AG09319 (cell line): ENCODE data around the gene ITK.
"Not testable (repeated sequence)": the region's sequence is repeated elsewhere in the genome, so short reads cannot be mapped to it uniquely, and the experiment has no call there.

Source experiments
- DNase-seq: peaks from one replicate; pipeline ENCODE4 v3.0.0-alpha.2; 2010; ENCODE audit warnings: low read depth; ENCODE audit errors: extremely low read depth
- TF ChIP-seq, protein P1 (sequence below): IDR thresholded peaks from 2 replicates; pipeline ENCODE4 v1.5.1; 2011; ENCODE audit warnings: low read depth, mild to moderate bottlenecking, inconsistent platforms, low read length, moderate library complexity

The ITK gene

DNA sequence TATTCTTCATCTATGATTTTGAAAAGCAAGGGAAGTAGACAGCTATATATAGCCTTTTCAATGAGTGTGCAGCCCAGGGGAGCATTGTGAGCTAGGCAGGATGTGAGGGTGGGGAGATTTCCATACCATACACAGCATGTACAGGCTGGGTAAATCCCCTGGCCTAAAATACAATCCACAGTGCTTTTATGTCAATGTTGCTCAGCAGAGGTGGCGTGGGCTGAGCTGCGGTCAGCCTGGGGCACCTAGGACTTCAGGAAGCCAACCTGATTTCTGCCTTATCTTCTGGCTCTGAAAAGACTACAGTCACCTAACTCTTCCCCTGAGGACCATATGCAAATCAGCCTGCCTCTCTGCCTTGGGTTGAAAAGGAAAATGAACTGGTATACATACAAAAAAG lies 8.2 kb upstream of the ITK start:
- TF ChIP-seq, protein P1, sequence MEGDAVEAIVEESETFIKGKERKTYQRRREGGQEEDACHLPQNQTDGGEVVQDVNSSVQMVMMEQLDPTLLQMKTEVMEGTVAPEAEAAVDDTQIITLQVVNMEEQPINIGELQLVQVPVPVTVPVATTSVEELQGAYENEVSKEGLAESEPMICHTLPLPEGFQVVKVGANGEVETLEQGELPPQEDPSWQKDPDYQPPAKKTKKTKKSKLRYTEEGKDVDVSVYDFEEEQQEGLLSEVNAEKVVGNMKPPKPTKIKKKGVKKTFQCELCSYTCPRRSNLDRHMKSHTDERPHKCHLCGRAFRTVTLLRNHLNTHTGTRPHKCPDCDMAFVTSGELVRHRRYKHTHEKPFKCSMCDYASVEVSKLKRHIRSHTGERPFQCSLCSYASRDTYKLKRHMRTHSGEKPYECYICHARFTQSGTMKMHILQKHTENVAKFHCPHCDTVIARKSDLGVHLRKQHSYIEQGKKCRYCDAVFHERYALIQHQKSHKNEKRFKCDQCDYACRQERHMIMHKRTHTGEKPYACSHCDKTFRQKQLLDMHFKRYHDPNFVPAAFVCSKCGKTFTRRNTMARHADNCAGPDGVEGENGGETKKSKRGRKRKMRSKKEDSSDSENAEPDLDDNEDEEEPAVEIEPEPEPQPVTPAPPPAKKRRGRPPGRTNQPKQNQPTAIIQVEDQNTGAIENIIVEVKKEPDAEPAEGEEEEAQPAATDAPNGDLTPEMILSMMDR, result no peak
- no peak for DNase-seq

DNA sequence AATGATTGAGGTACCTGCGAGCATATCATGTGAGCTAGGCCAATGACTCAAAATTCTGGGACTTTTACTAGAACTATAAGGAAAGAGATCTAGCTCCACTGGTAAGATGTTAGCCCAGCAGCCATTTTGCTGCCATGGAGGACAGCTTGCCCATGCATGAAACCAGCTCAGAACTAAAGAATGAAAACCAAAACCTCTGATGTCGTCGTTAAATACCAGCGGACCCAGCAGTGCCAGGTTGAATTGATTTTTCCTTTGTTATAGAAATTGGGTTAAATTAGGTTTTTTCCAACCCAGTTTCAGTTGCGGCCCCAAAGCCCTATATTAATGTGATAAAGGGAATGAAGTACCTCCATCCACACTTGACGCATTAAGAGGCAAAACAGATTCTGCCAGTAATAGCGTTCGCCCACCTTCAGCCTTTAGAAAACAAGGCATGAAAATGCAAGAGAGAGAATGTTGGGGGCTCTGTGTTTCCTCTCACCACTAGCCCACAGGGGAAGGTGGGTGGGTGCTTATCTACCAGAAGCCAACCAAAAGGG lies 5.5 kb upstream of the ITK start:
- TF ChIP-seq, protein P1, result no peak
- no peak for DNase-seq

DNA sequence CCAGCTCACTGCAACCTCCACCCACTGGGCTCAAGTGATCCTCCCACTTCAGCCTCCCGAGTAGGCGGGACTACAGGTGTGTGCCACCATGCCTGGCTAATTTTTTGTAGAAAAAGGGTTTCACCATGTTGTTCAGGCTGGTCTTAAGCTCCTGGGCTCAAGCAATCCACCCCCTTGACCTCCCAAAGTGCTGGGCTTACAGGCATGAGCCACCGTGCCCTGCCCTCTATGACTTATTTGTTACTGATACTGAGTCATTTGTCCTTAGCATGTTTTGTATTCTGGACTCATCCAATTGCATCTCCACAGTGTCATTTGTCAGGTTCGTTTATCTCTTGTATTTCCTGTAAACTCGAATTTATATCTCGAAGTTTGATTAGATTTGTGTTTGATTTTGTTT lies 2.7 kb upstream of the ITK start:
- DNase-seq, result no peak
- TF ChIP-seq, protein P1, result no peak

DNA sequence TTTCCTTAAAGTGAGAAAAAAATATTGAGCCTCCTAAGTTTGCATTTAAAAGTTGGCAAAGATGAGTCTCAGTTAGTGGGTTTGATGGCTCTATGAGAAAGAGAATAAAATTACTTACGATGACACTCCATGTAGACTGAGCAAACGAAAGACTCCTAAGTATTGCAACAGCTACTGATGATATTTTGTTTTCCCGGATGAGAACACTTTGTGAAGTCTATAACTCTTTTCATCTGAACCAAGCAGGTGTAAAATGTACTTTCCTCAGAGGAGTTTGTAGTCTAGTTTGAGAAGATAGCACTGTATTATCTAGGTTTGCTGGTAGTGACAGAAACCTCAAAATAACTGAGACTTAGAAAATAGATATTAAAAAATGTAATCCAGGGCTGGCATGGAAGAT lies 1.7 kb upstream of the ITK start:
- TF ChIP-seq, protein P1, result no peak
- no peak for DNase-seq

DNA sequence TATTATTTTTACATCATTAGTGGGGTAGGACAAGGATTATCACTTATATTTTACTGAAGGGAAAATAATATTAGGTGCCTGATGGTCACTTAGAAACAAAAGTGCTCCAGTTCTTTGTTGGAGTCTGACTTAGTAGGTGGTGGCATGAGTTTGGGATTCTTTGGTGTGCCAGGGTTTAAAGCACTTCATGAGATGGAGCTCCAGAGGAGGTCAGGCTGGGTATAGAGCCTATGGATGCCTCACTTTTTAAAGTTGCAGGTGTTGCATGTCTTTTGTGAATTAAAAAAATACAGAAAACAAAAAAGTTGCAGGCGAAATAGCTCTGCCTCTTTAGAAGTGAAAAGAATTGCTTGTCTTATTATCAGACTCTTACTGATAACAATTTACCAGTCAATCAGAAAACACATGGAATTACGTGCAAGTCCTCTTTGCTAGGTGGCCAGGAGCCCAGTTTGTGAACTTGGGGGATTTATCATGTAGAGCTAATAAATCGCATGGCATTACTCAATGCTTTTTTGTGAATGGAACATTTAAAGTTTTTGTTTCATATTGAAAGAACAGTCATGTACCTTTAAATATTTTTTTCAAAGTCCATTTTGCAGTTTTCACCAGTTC lies 1.6 kb downstream of the ITK start:
- TF ChIP-seq, protein P1, result no peak
- no peak for DNase-seq

DNA sequence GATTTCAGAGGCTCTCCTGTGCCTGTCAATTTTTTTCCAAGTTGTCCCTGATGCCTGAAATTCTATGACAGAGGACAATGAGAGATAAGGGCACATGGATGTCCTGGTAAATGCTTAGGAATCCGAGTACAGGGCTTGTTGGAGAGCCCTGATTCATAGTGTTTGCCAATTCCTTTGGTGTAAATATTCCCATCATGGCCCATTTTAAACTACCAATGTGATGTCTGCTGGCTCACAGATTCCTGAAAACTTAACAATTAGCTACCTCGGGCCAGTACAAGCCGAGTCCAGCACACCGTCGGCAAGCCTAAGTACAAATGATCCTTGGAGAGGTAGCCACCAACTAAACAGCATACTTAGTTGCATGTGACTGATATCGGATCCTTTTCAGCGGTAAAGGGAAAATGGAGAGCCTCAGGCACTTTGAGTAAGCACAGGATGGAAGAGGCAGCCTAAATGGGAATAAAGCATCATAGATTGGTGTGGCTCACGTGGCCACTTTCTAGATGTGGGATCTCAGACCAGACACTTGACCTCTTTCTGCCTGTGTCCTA lies 3.6 kb downstream of the ITK start:
- DNase-seq, result no peak
- TF ChIP-seq, protein P1, result no peak

DNA sequence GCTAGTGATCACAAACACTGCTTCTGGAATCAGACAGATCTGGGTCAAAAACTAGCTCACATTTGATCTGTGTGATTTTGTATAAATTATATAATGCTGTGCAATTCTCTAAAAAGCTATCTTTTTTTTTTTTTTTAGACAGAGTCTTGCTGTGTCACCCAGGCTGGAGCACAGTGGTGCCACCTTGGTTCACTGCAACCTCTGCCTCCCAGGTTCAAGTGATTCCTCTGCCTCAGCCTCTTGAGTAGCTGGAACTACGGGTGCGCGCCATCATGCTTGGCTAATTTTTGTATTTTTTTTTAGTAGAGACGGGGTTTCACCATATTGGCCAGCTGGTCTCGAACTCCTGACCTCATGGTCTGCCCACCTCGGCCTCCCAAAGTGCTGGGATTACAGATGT lies 4.5 kb downstream of the ITK start:
- not testable (repeated sequence) for DNase-seq
